K562 (cell line): ENCODE results near the gene ABHD8. TPM values are rescaled to one million over a fixed set of nuclear protein-coding genes. Genes with fewer than 3 reads are reported as not detected.

ENCODE experiments used
- DPF2 ChIP-seq: fragments of 450-650 bp; IDR thresholded peaks from 2 replicates; pipeline ENCODE4 v1.6.1; 2016
- FOXK1 ChIP-seq: sonication (generic); formaldehyde crosslinking; IDR thresholded peaks from 2 replicates; pipeline ENCODE4 v1.8.0; 2022; ENCODE audit warnings: missing genetic modification reagents, mild to moderate bottlenecking, borderline replicate concordance
- ILF3 ChIP-seq: fragments of 450-650 bp; IDR thresholded peaks from 2 replicates; pipeline ENCODE4 v1.6.1; 2018; ENCODE audit warnings: antibody characterized with exemption, mild to moderate bottlenecking, moderate library complexity, borderline replicate concordance
- SP1 ChIP-seq: sonication (generic); formaldehyde crosslinking; IDR thresholded peaks from 2 replicates; pipeline ENCODE4 v1.8.1; 2022; ENCODE audit warnings: mild to moderate bottlenecking, missing genetic modification reagents
- VEZF1 ChIP-seq: fragments of 200-800 bp; sonication (Bioruptor generic); IDR thresholded peaks from 2 replicates; pipeline ENCODE4 v1.6.1; 2017; ENCODE audit warnings: missing genetic modification characterization, missing compliant biosample characterization
- ZNF57 ChIP-seq: fragments of 450-650 bp; formaldehyde crosslinking; IDR thresholded peaks from 2 replicates; pipeline ENCODE4 v1.4.0; 2020; ENCODE audit warnings: mild to moderate bottlenecking, moderate library complexity
- polyA plus RNA-seq, 8 experiments: library from polyadenylated mRNA; depleted of rRNA in 4 of 8; stranded (reverse) in 5 of 8; unstranded in 3 of 8; fragments of >200 nt; fragmentation: Nextera tagmentation in 2 of 8; fragmentation: Illumina TruSeq in 1 of 8; extraction: Ambion mirVana in 2 of 8; extraction: Trizol in 1 of 8; gene quantifications; 2 replicates each; pipeline versions ENCODE4 v1.2.1 to v1.2.3, GENCODE V29; 2011 to 2014; ENCODE audit warnings: inconsistent platforms in 1 of 8, missing spikeins in 1 of 8
- total RNA-seq, 7 experiments: library from RNA; depleted of rRNA in 6 of 7; stranded (reverse); fragments of >200 nt in 6 of 7; fragmentation: Illumina TruSeq in 2 of 7; extraction: Trizol in 2 of 7; gene quantifications; 2 replicates each; pipeline versions ENCODE4 v1.2.1 to v1.2.3, GENCODE V29; 2011 to 2021; ENCODE audit warnings: low replicate concordance in 1 of 7
- TF ChIP-seq, protein P1 (sequence below): fragments of 450-650 bp; IDR thresholded peaks from 2 replicates; pipeline ENCODE4 v1.6.1; 2016; ENCODE audit warnings: mild to moderate bottlenecking, moderate library complexity
- TF ChIP-seq, protein P2 (sequence below): fragments of 150-350 bp; IDR thresholded peaks from 2 replicates; pipeline ENCODE4 v1.6.1; 2014; ENCODE audit warnings: low read depth, mild to moderate bottlenecking, low read length, borderline replicate concordance

ABHD8 gene
- total and polyA plus RNA-seq, 9 of the 15 experiments (the other 6 are each of a cell fraction or from before 2014, with no cell fraction given), result 0.04 to 6.6 (median 2.0) TPM; not detected in 1

GRCh38 chr19:17303167-17303939, at the start of gene ABHD8 (continued):
- TF ChIP-seq, protein P1, sequence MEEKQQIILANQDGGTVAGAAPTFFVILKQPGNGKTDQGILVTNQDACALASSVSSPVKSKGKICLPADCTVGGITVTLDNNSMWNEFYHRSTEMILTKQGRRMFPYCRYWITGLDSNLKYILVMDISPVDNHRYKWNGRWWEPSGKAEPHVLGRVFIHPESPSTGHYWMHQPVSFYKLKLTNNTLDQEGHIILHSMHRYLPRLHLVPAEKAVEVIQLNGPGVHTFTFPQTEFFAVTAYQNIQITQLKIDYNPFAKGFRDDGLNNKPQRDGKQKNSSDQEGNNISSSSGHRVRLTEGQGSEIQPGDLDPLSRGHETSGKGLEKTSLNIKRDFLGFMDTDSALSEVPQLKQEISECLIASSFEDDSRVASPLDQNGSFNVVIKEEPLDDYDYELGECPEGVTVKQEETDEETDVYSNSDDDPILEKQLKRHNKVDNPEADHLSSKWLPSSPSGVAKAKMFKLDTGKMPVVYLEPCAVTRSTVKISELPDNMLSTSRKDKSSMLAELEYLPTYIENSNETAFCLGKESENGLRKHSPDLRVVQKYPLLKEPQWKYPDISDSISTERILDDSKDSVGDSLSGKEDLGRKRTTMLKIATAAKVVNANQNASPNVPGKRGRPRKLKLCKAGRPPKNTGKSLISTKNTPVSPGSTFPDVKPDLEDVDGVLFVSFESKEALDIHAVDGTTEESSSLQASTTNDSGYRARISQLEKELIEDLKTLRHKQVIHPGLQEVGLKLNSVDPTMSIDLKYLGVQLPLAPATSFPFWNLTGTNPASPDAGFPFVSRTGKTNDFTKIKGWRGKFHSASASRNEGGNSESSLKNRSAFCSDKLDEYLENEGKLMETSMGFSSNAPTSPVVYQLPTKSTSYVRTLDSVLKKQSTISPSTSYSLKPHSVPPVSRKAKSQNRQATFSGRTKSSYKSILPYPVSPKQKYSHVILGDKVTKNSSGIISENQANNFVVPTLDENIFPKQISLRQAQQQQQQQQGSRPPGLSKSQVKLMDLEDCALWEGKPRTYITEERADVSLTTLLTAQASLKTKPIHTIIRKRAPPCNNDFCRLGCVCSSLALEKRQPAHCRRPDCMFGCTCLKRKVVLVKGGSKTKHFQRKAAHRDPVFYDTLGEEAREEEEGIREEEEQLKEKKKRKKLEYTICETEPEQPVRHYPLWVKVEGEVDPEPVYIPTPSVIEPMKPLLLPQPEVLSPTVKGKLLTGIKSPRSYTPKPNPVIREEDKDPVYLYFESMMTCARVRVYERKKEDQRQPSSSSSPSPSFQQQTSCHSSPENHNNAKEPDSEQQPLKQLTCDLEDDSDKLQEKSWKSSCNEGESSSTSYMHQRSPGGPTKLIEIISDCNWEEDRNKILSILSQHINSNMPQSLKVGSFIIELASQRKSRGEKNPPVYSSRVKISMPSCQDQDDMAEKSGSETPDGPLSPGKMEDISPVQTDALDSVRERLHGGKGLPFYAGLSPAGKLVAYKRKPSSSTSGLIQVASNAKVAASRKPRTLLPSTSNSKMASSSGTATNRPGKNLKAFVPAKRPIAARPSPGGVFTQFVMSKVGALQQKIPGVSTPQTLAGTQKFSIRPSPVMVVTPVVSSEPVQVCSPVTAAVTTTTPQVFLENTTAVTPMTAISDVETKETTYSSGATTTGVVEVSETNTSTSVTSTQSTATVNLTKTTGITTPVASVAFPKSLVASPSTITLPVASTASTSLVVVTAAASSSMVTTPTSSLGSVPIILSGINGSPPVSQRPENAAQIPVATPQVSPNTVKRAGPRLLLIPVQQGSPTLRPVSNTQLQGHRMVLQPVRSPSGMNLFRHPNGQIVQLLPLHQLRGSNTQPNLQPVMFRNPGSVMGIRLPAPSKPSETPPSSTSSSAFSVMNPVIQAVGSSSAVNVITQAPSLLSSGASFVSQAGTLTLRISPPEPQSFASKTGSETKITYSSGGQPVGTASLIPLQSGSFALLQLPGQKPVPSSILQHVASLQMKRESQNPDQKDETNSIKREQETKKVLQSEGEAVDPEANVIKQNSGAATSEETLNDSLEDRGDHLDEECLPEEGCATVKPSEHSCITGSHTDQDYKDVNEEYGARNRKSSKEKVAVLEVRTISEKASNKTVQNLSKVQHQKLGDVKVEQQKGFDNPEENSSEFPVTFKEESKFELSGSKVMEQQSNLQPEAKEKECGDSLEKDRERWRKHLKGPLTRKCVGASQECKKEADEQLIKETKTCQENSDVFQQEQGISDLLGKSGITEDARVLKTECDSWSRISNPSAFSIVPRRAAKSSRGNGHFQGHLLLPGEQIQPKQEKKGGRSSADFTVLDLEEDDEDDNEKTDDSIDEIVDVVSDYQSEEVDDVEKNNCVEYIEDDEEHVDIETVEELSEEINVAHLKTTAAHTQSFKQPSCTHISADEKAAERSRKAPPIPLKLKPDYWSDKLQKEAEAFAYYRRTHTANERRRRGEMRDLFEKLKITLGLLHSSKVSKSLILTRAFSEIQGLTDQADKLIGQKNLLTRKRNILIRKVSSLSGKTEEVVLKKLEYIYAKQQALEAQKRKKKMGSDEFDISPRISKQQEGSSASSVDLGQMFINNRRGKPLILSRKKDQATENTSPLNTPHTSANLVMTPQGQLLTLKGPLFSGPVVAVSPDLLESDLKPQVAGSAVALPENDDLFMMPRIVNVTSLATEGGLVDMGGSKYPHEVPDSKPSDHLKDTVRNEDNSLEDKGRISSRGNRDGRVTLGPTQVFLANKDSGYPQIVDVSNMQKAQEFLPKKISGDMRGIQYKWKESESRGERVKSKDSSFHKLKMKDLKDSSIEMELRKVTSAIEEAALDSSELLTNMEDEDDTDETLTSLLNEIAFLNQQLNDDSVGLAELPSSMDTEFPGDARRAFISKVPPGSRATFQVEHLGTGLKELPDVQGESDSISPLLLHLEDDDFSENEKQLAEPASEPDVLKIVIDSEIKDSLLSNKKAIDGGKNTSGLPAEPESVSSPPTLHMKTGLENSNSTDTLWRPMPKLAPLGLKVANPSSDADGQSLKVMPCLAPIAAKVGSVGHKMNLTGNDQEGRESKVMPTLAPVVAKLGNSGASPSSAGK, result peak; percentile 40; the same call in 1 of the 2 replicates
- TF ChIP-seq FOXK1 (CRISPR knock-in tag) (peak; percentile 90; the same call in 1 of the 2 replicates), ILF3 (no peak), VEZF1 (CRISPR knock-in tag) (peak; percentile 88), SP1 (CRISPR knock-in tag) (peak; percentile 100), ZNF57 (CRISPR knock-in tag) (no peak), DPF2 (no peak)
- TF ChIP-seq, protein P2, sequence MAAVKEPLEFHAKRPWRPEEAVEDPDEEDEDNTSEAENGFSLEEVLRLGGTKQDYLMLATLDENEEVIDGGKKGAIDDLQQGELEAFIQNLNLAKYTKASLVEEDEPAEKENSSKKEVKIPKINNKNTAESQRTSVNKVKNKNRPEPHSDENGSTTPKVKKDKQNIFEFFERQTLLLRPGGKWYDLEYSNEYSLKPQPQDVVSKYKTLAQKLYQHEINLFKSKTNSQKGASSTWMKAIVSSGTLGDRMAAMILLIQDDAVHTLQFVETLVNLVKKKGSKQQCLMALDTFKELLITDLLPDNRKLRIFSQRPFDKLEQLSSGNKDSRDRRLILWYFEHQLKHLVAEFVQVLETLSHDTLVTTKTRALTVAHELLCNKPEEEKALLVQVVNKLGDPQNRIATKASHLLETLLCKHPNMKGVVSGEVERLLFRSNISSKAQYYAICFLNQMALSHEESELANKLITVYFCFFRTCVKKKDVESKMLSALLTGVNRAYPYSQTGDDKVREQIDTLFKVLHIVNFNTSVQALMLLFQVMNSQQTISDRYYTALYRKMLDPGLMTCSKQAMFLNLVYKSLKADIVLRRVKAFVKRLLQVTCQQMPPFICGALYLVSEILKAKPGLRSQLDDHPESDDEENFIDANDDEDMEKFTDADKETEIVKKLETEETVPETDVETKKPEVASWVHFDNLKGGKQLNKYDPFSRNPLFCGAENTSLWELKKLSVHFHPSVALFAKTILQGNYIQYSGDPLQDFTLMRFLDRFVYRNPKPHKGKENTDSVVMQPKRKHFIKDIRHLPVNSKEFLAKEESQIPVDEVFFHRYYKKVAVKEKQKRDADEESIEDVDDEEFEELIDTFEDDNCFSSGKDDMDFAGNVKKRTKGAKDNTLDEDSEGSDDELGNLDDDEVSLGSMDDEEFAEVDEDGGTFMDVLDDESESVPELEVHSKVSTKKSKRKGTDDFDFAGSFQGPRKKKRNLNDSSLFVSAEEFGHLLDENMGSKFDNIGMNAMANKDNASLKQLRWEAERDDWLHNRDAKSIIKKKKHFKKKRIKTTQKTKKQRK, result peak; percentile 76; the same call in 1 of the 2 replicates
